ENCODE data around the gene TRIM2. TPM values are rescaled to one million over a fixed set of nuclear protein-coding genes. Genes with fewer than 3 reads are reported as not detected.
A peak's percentile ranks its signal among the peaks of the same experiment; 100 is the strongest.

Gene TRIM2
- total RNA-seq, 2 experiments from 2014 or later = 0.63 to 1.4 TPM

DNA sequence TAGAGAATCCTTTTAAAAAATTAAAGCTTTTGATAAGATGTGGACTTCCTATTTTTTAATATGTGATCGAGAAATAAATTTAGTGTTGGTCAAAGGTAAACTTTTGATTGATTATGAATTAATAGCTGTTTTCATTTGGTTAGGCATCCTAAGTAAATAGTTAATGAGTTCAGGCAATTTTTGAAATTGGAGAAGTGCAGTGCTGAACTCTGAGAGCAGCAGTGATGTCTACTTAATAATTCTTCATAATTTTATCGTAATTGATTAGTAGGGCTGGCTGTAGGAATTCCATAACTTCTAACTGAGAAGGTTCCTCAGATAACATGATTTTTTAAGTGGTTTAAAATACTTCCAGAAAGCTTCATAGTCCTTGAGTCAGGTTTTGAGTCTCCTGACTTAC is 141.8 kb downstream of the TRIM2 start:
- H3K4me1 Mint-ChIP-seq (ENCODE audit: low read depth) = peaks cover 25% of the 10 kb centered on the region
- H3K27ac Mint-ChIP-seq = no peak overlapping the region
- ChIA-PET POLR2A (interaction anchor here (0.6 to 2.4 kb wide), 9 partner anchors 19 to 351 kb away, joined by 3 to 6 read pairs (median 4); partner anchors contain the start of gene TMEM131L), CTCF (interaction anchor here (0.7 to 4.0 kb wide), 30 partner anchors 9 to 445 kb away, joined by 3 to 51 read pairs (median 4); partner anchors contain the start of gene TMEM131L)
- TF ChIP-seq, protein P1, sequence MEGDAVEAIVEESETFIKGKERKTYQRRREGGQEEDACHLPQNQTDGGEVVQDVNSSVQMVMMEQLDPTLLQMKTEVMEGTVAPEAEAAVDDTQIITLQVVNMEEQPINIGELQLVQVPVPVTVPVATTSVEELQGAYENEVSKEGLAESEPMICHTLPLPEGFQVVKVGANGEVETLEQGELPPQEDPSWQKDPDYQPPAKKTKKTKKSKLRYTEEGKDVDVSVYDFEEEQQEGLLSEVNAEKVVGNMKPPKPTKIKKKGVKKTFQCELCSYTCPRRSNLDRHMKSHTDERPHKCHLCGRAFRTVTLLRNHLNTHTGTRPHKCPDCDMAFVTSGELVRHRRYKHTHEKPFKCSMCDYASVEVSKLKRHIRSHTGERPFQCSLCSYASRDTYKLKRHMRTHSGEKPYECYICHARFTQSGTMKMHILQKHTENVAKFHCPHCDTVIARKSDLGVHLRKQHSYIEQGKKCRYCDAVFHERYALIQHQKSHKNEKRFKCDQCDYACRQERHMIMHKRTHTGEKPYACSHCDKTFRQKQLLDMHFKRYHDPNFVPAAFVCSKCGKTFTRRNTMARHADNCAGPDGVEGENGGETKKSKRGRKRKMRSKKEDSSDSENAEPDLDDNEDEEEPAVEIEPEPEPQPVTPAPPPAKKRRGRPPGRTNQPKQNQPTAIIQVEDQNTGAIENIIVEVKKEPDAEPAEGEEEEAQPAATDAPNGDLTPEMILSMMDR (IDR thresholded peaks at IDR 0.05) = no peak
- peak overlapping the region; percentile 93 for H3K4me3 Mint-ChIP-seq
- peaks cover 11% of the 10 kb centered on the region for H3K27me3 Mint-ChIP-seq
- no peaks in the 10 kb centered on the region for H3K9me3 Mint-ChIP-seq
- DNase-seq = no peak
- peaks cover 11% of the 10 kb centered on the region for H3K36me3 Mint-ChIP-seq (ENCODE audit: low read depth)
- intact Hi-C loops (cut with micrococcal nuclease) = loop anchor here (5.0 to 10.0 kb wide), 3 partner anchors 86 to 409 kb away; no protein-coding TSS in a partner anchor
- ATAC-seq = no peak

DNA sequence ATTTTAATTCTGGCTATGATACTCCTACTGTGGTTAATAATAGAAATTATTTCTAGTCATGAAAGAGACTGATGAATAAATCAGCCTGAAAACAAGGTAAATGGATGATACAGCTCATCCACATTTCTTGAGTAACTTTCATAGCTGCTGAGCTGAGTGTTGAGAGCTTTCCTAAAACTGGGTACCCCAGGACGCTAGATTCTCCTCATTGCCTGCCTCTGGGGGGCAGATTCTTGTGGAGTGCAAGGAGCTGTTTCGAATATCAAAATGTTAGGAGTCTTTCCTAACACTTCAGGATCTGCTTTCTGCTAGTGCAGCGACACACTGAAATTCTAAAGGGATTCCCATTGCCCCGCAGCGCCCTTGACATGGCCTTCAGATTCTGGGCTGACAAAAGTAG is 142.3 kb downstream of the TRIM2 start:
- Mint-ChIP-seq H3K27me3 (peaks cover 7% of the 10 kb centered on the region), H3K4me1 (ENCODE audit: low read depth) (peaks cover 25% of the 10 kb centered on the region), H3K27ac (no peak overlapping the region), H3K36me3 (ENCODE audit: low read depth) (peaks cover 14% of the 10 kb centered on the region), H3K9me3 (no peaks in the 10 kb centered on the region), H3K4me3 (no peak overlapping the region)
- TF ChIP-seq, protein P1 (IDR thresholded peaks at IDR 0.05) = no peak
- CTCF ChIA-PET = interaction anchor here (0.7 to 4.0 kb wide), 20 partner anchors 10 to 444 kb away, joined by 3 to 51 read pairs (median 6); partner anchors contain the start of gene TMEM131L
- DNase-seq = no peak
- ATAC-seq = no peak
- intact Hi-C loops (cut with micrococcal nuclease) = loop anchor here (5.0 to 10.0 kb wide), 3 partner anchors 86 to 408 kb away; no protein-coding TSS in a partner anchor
- POLR2A ChIA-PET = interaction anchor here (1.4 kb wide), 1 partner anchor 270 kb away, joined by 4 read pairs; no protein-coding TSS in a partner anchor

DNA sequence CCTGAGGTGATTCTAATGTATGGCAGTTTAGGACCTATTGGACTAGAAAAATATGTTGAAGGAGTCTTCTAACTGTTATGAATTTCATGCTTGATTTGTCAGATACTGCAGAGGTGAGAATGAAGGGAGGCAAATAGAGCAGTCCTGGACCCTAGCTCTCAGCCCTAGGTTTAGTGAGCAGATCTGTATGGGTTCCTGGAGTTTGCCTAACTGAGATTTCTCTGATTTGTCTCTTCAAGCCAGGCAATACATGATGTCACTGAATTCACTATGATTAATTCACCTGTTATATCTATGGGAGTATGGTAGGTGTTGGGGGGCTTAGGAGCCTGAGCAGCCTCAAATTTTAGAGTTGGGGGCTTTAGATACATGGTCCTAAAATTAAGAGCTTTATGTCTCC is 142.9 kb downstream of the TRIM2 start:
- intact Hi-C loops (cut with micrococcal nuclease) = loop anchor here (5.0 to 10.0 kb wide), 3 partner anchors 85 to 408 kb away; no protein-coding TSS in a partner anchor
- no peaks in the 10 kb centered on the region for H3K9me3 Mint-ChIP-seq
- TF ChIP-seq, protein P1 (IDR thresholded peaks at IDR 0.05) = no peak
- DNase-seq (no peak), ATAC-seq (no peak)
- no peak overlapping the region for H3K4me3 Mint-ChIP-seq
- CTCF ChIA-PET = interaction anchor here (1.0 to 4.0 kb wide), 8 partner anchors 10 to 301 kb away, joined by 3 to 51 read pairs (median 14); partner anchors contain the start of gene TMEM131L
- no peak overlapping the region for H3K27ac Mint-ChIP-seq
- H3K27me3 Mint-ChIP-seq = peaks cover 7% of the 10 kb centered on the region
- POLR2A ChIA-PET = no interaction called here
- peaks cover 18% of the 10 kb centered on the region for H3K36me3 Mint-ChIP-seq (ENCODE audit: low read depth)
- H3K4me1 Mint-ChIP-seq (ENCODE audit: low read depth) = peaks cover 25% of the 10 kb centered on the region

DNA sequence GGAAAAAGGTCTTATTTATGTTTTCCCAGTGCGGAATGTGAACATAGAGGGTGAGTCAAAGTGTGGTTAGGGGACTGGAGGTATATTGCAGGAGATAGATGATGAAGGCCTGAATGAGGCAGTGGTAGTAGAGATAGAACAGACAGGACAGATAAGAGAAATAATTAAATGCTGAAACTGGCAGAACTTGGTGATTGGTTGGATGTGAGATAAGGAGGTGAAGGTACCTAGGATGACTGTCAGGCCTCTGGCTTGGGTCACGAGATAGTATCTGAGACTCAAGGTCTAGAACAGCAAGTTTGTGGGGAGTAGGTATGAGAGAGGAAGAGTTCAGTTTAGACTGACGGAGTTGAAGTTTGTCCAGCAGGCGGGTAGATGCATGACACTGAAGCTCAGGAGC is 143.8 kb downstream of the TRIM2 start:
- ChIA-PET POLR2A (interaction anchor here (0.8 kb wide), 1 partner anchor 77 kb away, joined by 3 read pairs; no protein-coding TSS in a partner anchor), CTCF (interaction anchor here (1.6 kb wide), 1 partner anchor 296 kb away, joined by 7 read pairs; no protein-coding TSS in a partner anchor)
- TF ChIP-seq, protein P1 (IDR thresholded peaks at IDR 0.05) = no peak
- intact Hi-C loops (cut with micrococcal nuclease) = loop anchor here (5.0 to 10.0 kb wide), 3 partner anchors 84 to 407 kb away; no protein-coding TSS in a partner anchor
- ATAC-seq (no peak), DNase-seq (no peak)
- no peak overlapping the region for H3K27ac Mint-ChIP-seq
- no peaks in the 10 kb centered on the region for H3K9me3 Mint-ChIP-seq
- peaks cover 25% of the 10 kb centered on the region for H3K4me1 Mint-ChIP-seq (ENCODE audit: low read depth)
- H3K36me3 Mint-ChIP-seq (ENCODE audit: low read depth) = peaks cover 21% of the 10 kb centered on the region
- peaks cover 2% of the 10 kb centered on the region for H3K27me3 Mint-ChIP-seq
- no peak overlapping the region for H3K4me3 Mint-ChIP-seq

Measured in activated CD8-positive, alpha-beta T cell treated with anti-CD3 and anti-CD28 coated beads for 36 hours (primary cell).